GM18870 (cell line): ENCODE measurements around the gene DHRS12.

Source experiments
- ATAC-seq: cut with Tn5 transposase; IDR thresholded peaks from one replicate; pipeline ENCODE4 v1.9.1; 2021; ENCODE audit warnings: moderate library complexity; ENCODE audit not compliant: unreplicated experiment

The DHRS12 gene, protein sequence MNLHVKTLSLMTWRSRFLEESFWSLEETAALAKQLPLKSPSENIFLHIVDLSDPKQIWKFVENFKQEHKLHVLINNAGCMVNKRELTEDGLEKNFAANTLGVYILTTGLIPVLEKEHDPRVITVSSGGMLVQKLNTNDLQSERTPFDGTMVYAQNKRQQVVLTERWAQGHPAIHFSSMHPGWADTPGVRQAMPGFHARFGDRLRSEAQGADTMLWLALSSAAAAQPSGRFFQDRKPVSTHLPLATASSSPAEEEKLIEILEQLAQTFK

DNA sequence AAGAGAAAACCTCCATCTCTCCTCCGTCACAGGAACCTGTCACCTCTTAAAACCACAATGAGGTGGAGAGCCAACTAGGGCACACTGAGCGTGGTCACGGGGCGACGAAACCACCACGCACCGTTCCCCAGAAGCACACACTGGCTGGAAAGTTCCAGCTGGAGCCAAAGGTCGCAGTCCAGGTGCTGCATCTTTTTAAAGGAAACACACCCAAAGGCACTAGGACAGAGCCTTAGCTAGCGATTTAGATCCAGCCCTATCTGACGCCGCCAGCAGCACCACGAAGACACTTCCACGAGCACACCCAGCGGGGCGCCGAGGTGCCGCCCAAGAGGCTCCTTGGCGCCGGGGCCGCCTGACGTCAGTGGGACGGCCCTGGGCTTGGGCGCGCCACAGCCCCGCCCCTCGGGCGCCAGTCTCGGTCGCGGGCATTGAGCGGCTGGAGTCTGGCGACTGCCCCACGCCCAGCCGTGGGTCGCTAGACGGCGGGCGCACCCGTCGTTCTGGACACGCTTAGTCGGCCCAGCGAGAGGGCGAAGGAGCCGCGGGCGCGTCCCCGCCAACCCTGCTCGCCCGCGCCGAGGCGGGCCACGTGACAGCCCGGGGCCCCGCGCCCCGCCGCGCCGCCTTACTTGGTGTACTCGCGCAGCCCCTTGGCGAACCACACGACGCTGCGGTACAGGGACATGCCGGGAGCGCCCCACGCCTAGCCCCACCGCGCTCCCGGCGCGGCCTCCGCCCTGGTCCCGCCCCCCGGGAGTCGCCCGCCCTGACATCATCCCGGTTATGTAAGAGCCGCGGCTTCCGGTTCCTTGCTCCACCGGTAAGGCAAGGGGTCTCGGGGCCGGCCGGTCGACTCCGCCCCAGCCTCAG, at the start of gene DHRS12:
Gene DHRS12, minus strand, starts transcription at position 742 of the 873 bp plus-strand sequence. CDS start 4,504 bp downstream, outside the sequence.
- ATAC-seq = peak; percentile 64

DNA sequence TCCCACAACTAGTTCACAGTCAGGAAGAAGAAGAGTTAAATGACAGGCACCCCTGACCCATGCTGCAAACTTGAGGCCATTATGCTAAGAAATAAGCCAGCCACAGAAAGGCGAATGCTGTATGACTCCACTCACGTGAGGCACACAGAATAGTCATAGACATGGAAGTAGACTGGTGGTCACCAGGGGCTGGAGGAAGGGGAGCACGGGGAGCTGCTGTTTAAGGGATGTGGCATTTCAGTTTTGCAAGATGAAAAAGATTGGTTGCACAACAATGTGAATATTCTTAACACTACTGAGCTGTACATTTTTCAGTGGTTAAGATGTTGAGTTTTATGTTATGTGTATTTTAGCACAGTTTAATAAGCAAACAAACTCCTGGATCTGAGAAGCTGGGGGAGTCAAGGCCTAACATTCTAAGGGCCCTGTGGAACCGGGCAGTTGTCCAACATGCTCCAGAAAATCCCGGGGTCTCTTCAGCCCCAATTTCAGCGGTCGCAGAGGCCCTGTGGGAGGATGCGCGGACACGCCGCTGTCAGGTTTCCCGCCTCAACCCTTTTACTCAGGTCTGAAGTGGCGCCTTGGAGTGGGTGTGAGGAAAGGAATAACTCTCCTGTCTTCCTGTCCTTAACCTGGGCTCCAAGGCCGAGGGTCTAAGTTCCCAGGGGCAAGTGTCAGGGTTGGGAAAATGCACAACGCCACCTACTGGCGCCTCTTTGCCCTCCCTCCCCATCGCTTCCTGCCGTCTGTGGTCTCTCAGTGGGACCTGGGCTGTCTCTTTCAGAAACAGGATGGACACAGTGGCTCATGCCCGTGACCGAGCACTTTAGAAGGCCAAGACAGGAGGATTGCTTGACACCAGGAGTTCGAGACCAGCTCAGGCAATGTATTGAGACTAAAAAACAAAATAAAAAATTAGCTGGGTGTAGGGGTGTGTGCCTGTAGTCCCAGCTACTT, 45.5 kb upstream of the DHRS12 start:
- no peak for ATAC-seq

- no peak for ATAC-seq
Observed at GRCh38 chr13:51848674-51849073, 44.7 kb upstream of the DHRS12 start.

DNA sequence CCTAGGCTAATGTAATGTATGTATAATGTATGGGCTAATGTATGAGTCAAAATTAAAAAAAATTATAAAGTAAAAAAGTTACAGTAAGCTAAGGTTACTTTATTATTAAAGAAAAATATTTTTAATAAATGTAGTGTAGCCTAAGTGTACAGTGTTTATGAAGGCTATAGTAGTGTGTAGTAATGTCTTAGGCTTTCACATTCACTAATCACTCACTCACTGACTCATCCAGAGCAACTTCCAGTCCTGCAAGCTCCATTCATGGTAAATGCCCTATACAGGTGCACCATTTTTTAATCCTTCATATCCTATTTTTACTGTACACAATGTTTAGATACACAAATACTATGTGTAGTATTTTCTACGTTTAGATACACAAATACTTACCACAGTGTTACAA, 42.8 kb upstream of the DHRS12 start:
- no peak for ATAC-seq

- ATAC-seq = no peak
Observed at GRCh38 chr13:51845574-51846318, 41.8 kb upstream of the DHRS12 start.

- no peak for ATAC-seq
Observed at GRCh38 chr13:51844862-51845573, 41.1 kb upstream of the DHRS12 start, which contains the start of gene TMEM272. TSS of gene TMEM272 (minus strand) at chr13:51845177. CDS start at chr13:51838530, 6,647 bp downstream.

DNA sequence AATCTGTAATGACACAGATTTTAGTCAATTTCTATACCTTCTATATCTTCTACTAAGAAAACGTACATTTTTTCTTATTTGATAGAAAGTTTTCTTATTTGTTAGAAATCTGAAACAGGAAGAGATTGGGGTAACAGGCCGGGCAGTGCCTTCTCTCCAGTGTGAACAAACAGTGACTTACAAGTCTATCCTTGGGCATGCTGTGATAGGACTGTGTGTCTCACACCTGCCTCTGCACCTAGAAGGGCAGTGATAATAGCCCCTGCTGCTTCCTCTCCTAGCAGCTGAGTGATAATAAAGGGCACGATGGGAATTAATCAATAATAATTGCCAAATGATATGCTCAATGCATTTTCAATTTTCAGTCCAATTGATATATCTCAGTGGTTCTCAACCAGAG, 39.6 kb upstream of the DHRS12 start:
- no peak for ATAC-seq

DNA sequence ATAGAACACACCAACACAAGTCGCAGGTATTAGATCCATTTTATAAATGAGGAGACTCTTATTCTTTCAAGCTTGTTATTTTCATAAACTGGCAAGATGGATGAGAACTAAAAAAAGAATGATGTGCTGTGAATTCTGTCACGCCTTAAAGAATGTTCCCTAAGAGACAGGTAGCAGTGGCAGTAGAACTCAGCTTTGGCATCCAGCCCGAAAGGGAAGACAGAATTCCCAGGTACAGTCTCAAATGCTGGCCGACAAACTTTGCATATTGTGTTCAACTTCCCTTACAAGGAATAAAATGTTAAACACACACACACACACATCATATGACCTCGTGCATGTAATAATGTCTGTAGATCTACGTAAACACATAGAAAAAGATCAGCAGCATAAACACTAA, 37.8 kb upstream of the DHRS12 start:
- ATAC-seq = no peak

DNA sequence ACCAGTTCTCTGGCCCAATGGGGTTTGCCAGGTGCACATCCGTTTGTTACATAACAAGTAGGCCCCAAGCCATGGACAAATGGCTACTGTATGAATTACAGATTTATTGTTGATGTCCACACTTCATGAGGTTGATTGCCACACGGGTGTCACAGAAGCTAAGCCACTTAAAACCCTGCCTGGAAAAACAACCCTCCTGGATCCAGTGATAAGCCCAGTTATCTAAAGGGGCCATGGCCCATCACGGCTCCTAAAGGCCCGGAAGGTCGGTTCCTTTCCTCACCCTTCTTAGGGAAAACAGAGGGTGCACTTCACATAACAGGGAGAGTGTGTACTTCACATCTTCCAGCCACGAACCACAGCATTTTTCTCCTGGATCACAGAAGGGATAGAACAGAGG, 37.0 kb upstream of the DHRS12 start:
- no peak for ATAC-seq

- ATAC-seq = no peak
Observed at GRCh38 chr13:51839711-51840540, 36.0 kb upstream of the DHRS12 start.

- no peak for ATAC-seq
Observed at GRCh38 chr13:51838240-51838846, 34.4 kb upstream of the DHRS12 start.

- ATAC-seq = no peak
Observed at GRCh38 chr13:51837016-51837415, 33.1 kb upstream of the DHRS12 start.

- ATAC-seq = no peak
Observed at GRCh38 chr13:51834581-51835171, 30.7 kb upstream of the DHRS12 start.

- no peak for ATAC-seq
Observed at GRCh38 chr13:51833980-51834379, 30.0 kb upstream of the DHRS12 start.

DNA sequence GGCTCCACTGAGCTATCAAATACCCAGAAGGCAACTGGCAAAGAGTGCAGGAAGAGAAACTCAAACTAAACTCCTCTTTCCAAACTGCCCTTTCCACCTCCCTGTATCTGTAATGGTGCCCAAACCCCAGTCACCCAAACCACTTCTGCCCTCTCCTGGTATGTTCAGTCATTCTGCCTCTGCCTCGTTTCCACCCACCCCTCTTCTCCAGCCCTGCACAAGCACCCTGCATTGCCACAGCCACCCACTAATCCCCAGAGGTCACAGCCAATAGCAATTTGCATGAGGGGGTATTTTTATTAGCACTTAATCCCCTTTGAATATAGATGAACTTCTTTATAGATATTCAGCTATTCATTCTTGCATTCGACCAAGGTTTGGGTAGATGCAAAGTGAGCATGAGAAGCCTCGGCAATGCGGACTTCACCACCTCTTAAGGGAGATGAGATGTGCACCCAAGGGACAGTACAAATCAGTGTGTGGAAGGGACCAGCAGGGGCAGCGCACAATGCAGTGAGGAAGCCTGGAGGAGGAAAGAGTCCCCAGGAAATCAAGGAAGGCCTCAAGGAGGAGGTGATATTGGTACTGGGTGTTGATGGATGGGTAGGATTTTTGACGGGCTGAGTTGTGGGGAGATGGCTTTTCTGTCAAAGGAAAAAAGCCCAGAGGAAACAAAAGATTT, 28.6 kb upstream of the DHRS12 start:
- no peak for ATAC-seq

DNA sequence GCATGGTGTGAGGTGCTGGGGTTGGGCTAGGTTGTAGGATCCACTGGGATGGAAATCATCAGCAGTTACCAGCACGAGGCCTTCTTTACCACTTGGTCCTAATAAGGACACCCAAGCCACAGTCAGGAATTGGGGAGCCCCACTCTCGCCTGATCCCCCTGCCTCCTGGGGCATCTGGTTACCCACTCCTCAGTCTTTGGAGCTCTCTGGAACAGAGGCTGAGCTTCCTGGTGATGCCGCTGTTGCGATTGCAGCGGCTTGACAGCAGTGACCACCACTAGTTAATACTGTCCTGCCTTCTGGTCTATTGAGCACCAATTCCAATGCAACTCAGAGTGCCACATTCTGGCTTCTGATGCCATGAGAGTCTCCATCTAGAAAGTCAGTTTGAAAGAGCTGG, 27.6 kb upstream of the DHRS12 start:
- ATAC-seq = no peak

DNA sequence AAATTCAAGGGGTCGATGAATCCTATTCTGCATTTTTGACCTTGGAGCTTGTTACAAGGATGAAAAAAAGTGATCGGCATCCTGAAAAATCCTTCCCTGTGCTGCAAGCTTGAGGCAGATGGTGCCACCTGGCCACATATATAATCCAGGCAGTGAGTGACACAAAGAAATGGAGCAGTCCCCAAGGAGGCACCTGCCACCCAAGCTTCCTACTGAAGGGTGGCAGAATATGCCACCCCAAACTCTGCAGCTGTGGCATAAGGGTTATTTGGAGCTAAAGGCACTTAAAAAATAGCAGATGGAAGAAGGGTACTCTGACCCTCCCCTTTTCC, 25.6 kb upstream of the DHRS12 start:
- no peak for ATAC-seq
